ENCODE data around the gene NUMB.

The NUMB gene

GRCh38 chr14:73492043-73492552 lies 33.8 kb upstream of the NUMB start:
- in situ Hi-C loops (cut with MboI; ENCODE audit: low sequenced_read_pairs, unreplicated experiment), result loop anchor here (10.0 kb wide), 1 partner anchor 143 kb away; no protein-coding TSS in a partner anchor
- no peak for DNase-seq (ENCODE audit: low spot score)
- TF ChIP-seq CTCF (IDR thresholded peaks at IDR 0.05; ENCODE audit: borderline replicate concordance, control extremely low read depth, extremely low read depth, insufficient read depth, missing control alignments), result no peak

DNA sequence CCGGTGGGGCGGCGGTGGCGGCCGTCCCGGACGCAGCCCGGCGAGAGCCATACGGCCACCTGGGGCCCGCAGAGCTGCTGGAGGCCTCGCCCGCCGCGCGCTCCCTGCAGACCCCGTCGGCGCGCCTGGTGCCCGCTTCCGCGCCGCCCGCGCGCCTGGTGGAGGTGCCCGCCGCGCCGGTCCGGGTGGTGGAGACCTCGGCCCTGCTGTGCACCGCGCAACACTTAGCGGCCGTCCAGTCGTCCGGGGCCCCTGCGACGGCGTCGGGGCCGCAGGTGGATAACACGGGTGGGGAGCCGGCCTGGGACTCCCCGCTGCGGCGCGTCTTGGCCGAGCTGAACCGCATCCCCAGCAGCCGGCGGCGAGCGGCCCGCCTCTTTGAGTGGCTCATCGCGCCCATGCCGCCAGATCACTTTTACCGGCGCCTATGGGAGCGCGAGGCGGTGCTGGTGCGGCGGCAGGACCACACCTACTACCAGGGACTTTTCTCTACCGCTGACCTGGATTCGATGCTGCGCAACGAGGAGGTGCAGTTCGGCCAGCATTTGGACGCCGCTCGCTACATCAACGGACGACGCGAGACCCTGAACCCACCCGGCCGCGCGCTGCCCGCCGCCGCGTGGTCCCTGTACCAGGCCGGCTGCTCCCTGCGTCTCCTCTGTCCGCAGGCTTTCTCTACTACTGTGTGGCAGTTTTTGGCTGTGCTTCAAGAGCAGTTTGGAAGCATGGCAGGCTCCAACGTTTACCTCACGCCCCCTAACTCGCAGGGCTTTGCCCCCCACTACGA lies 33.1 kb upstream of the NUMB start:
- in situ Hi-C loops (cut with MboI; ENCODE audit: low sequenced_read_pairs, unreplicated experiment), result loop anchor here (10.0 kb wide), 1 partner anchor 143 kb away; no protein-coding TSS in a partner anchor
- DNase-seq (ENCODE audit: low spot score), result peak; percentile 88
- no peak for TF ChIP-seq CTCF (IDR thresholded peaks at IDR 0.05; ENCODE audit: borderline replicate concordance, control extremely low read depth, extremely low read depth, insufficient read depth, missing control alignments)

DNA sequence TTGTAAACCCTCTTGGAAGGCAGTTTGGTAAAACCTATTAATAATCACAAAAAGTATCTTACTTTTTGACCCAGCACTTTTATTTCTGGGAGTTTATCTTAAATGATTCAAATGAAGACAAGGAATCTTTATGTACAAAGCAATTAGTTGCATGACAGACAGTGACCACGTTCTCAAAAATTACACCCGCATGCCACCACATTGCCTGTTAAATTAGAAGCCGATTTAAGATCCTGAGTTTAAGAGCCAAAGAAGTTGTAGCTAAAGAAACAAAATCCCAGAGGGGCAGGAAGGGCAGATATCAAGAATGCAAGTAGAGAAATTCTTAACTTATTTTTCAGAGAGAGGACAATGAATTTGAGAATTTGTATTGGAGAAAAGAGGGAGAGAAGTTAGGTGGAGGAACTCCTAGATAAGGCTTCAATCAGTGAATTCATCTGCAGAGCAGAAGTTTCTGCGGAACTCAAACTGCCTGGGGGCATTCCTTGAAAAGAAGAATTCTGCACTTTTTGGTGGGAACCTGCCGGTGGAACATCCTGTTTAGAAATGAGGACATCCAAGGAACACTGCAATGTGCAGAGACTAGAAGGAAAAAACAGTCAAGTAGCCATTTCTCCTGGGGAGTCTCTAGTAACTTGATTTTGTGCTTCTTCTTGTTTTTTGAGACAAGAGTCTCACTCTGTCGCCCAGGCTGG lies 31.3 kb upstream of the NUMB start:
- DNase-seq (ENCODE audit: low spot score), result no peak
- in situ Hi-C loops (cut with MboI; ENCODE audit: low sequenced_read_pairs, unreplicated experiment), result loop anchor here (10.0 kb wide), 1 partner anchor 145 kb away; no protein-coding TSS in a partner anchor
- TF ChIP-seq CTCF (IDR thresholded peaks at IDR 0.05; ENCODE audit: borderline replicate concordance, control extremely low read depth, extremely low read depth, insufficient read depth, missing control alignments), result no peak

DNA sequence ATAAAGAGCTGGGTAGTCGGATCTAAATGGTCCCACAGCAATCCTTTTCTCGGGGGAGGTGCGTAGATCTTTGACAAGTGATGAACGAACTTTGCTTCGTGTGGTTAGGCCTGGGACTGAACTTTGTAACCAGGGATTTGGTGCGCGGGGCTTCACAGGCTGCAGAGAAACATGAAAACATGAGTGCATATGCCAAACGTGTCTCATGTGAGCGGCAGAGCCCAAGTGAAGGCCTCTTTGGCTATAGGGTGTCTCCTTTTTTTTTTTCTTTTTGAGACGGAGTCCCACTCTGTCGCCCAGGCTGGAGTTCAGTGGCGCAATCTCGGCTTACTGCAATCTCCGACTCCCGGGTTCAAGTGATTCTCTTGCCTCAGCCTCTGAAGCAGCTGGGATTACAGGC lies 20.3 kb upstream of the NUMB start:
- no peak for TF ChIP-seq CTCF (IDR thresholded peaks at IDR 0.05; ENCODE audit: borderline replicate concordance, control extremely low read depth, extremely low read depth, insufficient read depth, missing control alignments)
- in situ Hi-C loops (cut with MboI; ENCODE audit: low sequenced_read_pairs, unreplicated experiment), result no loop called here
- DNase-seq (ENCODE audit: low spot score), result no peak

GRCh38 chr14:73477618-73478266 lies 19.4 kb upstream of the NUMB start:
- in situ Hi-C loops (cut with MboI; ENCODE audit: low sequenced_read_pairs, unreplicated experiment), result no loop called here
- no peak for TF ChIP-seq CTCF (IDR thresholded peaks at IDR 0.05; ENCODE audit: borderline replicate concordance, control extremely low read depth, extremely low read depth, insufficient read depth, missing control alignments)
- DNase-seq (ENCODE audit: low spot score), result peak; percentile 81

GRCh38 chr14:73476451-73476931 lies 18.1 kb upstream of the NUMB start:
- no peak for TF ChIP-seq CTCF (IDR thresholded peaks at IDR 0.05; ENCODE audit: borderline replicate concordance, control extremely low read depth, extremely low read depth, insufficient read depth, missing control alignments)
- DNase-seq (ENCODE audit: low spot score), result no peak
- in situ Hi-C loops (cut with MboI; ENCODE audit: low sequenced_read_pairs, unreplicated experiment), result no loop called here
